ENCODE measurements around the gene RAPGEF6.
"Not testable (repeated sequence)": the region's sequence is repeated elsewhere in the genome, so short reads cannot be mapped to it uniquely, and the experiment has no call there.

DNA sequence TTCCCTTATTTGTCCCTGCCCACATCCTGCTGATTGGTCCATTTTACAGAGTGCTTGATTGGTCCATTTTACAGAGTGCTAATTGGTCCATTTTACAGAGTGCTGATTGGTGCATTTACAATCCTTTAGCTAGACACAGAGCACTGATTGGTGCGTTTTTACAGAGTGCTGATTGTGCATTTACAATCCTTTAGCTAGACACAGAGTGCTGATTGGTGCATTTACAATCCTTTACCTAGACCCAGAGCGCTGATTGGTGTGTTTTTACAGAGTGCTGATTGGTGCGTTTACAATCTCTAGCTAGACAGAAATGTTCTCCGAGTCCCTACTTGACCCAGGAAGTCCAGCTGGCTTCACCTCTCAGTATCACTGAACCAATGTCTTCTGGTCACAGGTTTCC is 147.7 kb downstream of the RAPGEF6 start:
- TF ChIP-seq EZH2 (IDR thresholded peaks at IDR 0.05; ENCODE audit: borderline replicate concordance, low read depth, low read length, poor library complexity, severe bottlenecking): not testable (repeated sequence)
- TF ChIP-seq, protein P1, sequence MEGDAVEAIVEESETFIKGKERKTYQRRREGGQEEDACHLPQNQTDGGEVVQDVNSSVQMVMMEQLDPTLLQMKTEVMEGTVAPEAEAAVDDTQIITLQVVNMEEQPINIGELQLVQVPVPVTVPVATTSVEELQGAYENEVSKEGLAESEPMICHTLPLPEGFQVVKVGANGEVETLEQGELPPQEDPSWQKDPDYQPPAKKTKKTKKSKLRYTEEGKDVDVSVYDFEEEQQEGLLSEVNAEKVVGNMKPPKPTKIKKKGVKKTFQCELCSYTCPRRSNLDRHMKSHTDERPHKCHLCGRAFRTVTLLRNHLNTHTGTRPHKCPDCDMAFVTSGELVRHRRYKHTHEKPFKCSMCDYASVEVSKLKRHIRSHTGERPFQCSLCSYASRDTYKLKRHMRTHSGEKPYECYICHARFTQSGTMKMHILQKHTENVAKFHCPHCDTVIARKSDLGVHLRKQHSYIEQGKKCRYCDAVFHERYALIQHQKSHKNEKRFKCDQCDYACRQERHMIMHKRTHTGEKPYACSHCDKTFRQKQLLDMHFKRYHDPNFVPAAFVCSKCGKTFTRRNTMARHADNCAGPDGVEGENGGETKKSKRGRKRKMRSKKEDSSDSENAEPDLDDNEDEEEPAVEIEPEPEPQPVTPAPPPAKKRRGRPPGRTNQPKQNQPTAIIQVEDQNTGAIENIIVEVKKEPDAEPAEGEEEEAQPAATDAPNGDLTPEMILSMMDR (conservative IDR thresholded peaks at IDR 0.05; ENCODE audit: low read depth, low read length): not testable (repeated sequence)

Measured in A673 (cell line).